Ammon's horn (tissue), 1 donor: ENCODE results near the gene SFSWAP.

Experiments used
- DNase-seq: peaks from one replicate; pipeline ENCODE4 v3.0.0-alpha.2; 2016; ENCODE audit warnings: low spot score

SFSWAP gene

DNA sequence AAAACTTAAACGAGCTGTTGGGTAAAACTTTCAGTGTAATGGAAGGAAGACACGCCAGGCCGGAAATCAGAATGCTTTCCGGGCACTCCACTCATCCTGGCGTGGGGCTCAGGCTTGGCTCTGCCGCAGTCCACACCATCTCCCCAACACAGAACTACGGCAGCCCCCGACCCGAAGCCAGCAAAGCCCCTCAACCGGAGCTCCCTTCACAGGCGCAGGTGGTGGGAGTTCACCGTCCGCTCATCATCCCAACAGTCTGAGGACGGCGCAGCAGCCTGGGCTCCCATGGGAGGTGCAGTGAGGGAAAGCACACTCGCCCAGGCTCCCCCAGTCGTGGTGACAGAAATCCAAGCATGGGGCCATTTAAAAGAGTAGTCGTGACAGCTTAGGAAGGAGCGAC, 106.4 kb downstream of the SFSWAP start:
- no peak for DNase-seq

DNA sequence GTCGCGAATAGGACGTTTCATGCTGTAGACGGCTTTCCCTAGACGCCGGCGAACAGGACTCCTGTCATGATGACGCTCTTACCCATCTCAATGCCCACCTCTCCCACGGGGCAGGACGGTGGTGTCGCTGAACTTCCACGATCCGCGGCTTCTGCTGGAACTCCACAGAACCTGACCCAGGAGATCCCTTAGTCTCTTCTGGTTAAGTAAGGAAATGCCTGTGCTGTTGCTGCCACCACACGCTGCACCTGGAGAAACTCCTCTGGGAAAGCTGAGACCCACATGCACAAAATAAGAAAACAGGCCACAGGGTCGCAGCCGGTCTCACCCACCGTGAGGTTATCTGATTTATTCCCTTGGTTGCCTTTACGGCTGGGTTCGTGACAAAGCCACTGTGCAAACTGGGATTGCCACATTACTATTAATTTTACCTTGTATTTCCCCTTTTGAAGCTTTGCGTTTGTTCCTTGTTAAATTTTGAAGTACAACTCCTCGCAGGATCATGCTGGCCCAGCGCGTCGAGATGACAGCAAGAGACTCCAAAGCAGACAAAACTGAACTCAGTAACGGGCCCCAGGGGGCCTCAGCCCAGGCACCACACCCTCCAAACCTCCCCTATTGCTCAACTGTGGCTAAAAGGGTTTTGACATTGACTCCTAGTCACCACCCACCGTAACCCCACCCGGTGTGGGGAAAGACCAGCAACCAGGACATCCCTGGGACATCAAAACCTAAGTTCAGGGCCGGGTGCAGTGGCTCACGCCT, 108.1 kb downstream of the SFSWAP start:
- DNase-seq = no peak

DNA sequence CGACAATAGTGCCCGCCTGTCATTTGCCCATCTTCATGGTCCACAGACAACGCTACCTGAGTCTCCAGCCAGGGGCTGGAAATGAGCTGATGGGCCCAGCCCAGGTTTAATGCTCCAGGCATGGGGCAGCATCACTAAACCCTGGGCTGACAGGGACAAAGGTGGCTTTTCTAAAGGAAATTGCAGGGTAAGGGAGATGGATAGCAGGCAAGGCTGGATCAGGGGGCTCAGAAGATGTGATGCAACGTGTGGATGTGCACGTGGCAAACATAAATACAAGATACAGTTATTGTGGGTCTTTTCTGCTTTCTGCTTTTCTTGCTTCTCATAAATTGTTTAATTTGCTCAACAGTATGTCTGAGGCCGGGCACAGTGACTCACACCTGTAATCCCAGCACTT, 113.6 kb downstream of the SFSWAP start:
- no peak for DNase-seq

DNA sequence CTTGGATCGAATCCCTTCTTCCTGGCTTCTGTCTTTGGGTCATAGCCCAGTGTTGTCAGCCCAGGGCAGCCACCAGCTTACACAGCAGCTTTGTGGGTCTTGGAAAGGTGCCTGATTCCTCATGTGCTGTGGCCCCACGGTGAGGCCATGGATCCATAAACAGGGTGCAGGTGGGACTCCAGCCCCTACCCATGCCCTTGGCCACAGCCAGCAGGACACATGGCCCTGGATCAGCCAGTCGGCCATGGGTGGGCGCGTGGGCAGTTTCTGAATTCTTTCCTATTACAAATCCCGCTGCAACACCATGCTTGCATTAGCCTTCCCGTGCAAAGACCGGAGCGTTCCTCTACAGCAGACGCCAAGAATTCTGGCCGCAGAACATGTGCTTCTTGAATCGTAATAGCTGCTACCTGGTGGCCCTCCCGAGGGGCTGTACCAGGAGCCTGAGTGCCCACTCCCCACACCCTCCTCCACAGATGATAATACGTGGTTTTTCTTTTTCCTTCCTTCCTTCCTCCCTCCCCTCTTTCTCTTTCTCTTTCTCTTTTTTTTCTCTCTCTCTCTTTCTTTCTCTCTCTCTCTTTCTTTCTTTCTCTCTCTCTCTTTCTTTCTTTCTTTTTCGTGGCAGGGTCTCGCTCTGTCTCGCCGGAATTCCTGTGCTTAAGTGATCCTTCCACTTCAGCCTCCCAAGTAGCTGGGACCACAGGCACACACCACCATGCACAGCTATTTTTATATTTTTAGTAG, 114.4 kb downstream of the SFSWAP start:
- no peak for DNase-seq

DNA sequence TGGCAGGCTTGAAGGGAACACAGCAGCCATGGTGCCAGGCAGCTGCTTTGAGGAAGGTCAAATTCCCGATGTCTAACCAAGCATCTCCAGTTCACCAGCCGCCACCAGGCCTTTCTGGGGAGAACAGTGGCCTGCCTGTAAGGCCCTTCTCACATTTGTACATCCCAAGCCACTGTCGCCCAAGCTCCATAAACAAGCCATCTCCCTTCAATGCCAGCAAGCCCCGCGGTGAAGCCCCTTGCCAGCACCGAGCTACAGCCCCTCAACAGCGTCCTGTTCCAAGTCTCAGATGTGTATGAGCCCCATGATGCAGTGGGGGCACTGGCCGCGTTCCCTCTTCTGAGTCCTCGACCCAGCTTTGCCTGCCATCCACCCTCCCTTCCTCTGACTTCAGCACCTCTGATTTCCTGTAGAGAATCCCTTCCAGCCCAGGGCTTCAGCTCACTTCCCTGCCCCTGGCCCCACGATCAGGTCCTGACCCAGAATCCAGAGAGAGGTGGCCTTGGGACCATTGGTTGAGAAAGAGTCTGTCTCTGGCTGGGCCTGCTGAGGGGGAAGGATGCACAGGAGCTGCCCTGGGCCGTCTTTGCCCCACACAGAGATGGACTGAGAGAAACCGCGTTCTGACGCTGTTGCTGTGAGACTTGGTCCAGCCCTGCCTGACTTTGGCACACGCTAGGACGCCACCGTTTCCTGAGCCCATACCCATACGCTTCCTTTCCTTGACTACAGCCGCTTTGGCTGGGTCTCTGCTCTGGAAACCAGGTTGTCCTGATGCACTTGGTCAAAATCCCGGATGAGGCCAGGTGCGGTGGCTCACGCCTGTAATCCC, 115.4 kb downstream of the SFSWAP start:
- no peak for DNase-seq

DNA sequence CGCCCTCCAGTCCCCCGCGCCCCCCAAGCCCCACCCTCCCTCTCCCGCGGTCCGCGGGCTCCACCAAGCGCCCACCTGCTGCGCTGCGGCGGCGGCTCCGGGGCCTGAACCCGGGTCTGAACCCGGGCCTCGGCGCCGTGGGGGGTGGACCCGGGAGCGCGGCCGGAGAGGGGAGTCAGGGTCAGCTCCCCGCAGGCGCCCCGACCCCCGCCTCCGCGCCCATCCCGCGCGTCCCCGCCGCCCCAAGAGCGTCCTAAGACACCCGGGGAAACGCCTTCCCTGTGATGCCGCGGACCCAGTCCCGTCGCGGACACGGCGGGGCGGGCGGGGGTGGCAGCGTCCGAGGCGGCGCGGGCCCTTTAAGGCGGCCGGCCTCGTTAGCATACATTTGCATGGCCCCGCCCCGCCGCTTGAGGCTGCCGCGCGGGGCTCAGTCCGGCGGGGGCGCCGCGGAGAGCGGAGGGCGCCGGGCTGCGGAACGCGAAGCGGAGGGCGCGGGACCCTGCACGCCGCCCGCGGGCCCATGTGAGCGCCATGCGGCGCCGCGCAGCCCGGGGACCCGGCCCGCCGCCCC, 117.2 kb downstream of the SFSWAP start, which contains the start of gene MMP17:
MMP17 (plus strand) TSS at position 433 of the 574 bp plus-strand sequence; CDS start at position 535, 102 bp downstream.
- DNase-seq = no peak

DNA sequence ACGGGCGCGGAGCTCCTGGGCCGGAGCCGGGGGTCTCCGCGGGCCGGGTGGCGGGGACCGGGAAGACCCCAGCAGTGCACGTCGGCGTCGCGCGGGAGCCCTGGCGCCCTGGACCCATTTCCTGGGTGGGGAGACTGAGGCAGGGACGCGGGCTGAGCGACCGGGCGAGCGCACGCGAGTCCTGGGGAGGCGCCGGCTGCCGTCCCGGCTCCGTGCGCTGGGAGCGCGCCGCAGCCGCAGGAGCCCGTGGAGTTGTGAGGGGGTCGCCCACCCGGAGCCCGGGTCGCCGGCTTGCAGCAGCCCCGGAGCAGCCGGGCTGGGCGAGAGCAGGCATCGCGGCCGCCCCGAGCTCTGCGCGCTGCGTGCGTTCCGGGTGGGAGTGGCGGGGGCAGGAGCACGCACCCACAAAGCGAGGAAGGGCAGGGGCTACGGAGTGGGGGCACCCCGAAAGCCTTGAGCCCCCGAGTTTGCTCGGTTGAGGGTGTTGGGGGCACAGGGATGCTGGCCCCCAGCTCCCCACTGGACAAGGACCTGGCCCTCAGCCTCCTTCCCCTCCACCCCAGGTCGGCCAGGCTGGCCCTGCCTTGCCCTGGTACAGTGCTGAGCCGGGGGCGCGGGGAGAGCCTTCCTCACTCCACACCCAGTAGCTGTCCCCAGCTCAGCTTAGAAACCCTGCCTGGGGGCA, 117.9 kb downstream of the SFSWAP start:
- no peak for DNase-seq

DNA sequence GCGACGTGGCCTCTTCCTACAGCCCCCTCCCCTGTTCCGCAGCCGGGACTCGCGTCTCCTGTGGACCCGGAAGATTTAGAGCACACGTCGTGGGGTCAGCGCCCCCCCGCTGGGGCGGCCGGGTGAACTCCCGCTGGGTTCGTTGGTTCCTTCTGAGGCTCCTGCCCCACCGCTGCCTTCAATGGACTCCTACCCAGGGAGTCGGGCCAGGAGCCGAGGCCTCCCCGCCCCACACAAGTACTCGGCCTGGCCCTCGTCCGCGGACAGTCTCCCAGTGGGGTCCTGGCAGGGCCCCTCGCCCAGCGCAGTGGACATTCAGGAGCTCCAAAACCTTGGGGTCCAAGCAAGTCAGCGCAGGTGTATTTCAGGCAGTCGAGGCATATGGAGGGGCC, 118.5 kb downstream of the SFSWAP start:
- DNase-seq = no peak

DNA sequence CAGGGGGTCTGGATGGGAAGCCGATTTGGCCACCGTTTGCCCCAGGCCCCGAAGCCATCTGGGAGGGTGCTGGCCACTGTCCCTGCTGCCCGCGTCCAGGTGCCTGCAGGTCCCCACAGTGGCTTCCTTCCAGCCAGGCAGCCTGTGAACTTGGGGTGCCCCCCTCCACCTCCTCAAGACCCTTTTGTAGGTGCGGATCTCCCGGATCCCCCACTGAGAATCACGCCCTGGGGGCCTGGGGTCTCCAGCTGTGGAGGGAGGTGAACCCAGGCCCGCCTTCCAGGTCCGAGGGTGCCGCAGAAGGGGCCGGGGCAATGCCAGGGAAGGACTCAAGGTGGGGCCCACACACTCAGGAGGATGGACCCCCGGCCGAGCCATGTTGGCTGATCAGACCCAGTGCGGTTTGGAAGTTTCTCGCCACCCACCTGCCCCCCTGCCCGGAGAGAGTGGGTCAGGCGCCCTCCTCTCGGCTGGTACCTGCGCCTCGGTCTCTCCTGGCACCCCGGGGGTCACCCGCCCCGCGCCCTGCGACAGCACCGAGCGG, 119.0 kb downstream of the SFSWAP start:
- DNase-seq = no peak

DNA sequence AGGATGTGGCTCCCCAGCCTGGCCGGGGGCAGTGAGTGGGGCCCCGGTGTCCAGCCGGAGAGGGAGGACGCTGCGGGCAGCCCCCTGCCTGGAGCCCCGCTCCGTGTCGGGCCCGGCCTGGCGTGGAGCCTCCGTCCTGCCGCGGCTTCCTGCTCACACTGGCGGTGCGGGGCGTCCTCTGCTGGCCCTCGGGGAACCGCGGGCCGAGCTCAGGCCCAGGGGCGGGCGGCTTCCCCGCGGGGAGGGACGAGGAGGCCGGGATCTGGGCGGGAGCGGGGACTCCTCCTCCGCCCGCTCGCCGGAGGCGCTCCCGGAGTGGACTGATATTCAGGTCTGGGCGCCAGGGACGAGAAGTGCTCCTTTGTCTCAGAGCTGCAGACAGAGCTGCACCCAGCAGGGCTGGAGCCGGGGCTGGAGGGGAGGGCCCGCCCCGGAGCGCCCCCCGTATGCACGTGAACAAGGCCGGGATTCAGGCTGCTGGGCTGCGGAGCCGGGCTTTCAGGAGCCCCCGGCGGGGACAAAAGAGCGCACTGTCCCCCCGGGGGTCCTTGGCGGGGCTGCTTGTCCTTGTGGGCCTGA, 119.5 kb downstream of the SFSWAP start:
- DNase-seq = peak; percentile 79

DNA sequence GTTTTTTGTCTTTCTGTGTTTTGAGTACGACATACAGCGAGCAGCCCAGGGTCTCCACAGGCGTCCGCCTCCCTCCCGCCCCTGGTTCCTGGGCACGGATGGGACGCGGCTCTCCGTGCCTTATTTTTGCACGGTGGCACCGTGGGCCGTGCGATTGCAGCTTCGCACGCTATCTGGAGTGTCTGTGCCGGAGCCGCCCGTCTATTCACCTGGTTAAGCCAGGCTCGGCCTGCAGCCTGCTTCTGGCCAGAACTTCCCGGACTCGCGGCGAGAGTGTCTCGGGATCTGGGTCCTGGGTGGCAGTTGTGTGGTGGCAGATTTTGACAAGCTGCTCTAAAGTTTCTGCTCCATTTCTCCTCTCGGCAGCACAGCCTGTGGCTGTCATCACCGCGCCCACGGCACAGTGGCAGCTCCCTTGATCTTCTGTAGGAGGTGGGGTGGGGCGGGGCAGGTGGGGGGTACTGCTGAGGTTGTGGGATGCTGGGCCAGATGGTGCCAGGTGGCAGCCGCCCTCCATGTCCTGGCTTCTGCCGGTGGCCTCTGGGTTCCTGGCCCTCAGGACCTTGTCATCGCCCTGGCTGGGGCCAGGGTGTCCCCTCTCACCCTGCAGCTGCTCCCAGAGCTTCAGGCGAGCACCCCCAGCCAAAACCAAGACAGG, 120.2 kb downstream of the SFSWAP start:
- no peak for DNase-seq

DNA sequence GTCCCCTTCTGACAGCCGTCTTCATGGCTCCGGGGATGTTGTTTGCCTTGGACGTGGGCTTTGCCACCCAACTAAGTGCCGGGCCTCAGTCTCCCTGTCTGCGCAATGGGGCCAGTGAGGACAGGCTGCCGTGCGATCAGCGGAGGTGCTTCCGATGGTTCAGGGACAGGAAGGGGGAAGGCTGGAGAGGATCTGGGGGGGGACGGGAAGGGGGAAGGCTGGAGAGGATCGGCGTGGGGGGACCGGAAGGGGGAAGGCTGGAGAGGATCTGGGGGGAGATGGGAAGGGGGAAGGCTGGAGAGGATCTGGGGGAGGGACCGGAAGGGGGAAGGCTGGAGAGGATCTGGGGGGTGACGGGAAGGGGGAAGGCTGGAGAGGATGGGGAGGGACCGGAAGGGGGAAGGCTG, 120.7 kb downstream of the SFSWAP start:
- DNase-seq = peak; percentile 67

DNA sequence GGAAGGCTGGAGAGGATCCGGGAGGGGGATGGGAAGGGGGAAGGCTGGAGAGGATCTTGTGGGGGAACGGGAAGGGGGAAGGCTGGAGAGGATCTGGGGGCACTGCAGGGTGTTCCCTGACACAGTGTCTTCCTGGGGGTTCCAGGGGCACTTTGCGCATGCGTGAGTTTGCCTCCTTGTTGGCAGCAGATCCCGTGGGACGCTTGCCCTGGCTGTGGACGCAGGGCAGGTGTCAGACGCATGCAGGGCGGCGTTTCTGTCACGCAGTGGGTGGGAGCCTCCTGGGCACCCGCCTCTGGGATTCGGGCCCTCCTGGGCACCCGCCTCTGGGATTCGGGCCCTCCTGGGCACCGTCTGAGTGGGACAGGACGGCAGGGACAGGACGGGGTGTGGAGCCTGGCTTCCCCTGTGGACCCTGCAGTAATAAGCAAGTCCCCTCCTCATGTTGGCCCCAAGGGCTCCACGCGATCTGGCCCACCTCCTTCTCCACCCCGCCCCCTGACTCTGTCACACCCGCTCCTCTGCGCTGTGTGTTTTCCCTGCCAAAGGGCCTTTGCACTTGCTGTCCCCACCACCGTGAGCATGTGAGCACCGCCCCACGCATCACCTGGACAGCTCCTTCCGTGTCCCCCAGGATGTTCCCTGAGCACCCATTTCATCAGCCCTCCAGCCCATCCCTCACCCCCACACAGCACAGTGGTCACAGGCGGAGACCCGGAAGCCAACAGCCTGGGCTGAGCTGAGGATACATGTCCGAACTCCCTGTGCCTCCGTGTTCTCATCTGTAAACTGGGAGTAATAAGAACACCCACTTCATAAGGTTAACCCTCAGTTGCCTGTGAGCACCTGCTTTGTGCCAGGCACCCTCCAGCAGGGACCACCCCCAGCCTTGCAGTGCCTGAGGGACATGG, 121.7 kb downstream of the SFSWAP start:
- peak; percentile 59 for DNase-seq

DNA sequence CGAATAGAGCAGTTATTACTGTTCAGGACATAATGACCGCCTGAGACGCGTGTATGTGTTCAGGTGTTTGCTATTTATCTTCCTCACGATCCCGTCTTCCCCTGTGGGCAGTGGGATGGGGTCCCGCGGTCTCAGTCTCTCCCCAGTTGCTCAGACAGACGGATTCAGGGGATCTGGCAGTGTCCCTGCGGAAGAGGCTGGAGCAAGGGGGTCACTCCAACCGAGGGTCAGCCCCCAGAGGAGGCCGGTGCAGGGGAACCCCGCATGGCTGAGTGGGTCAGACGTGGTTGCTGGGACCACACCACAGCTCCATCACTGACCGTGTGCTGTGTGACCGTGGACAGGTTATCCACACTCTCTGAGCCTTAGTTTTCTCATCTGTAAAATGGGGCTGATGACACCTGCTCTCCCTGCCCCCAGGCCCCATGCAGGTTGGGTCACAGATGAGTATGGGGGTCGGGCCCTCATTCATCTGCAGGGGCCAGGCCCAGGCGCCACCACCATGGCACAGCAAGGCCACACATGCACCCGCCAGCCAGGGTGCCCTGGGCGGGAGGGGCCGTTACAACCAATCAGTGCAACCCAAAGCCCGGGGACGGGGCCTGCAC, 122.5 kb downstream of the SFSWAP start:
- no peak for DNase-seq

DNA sequence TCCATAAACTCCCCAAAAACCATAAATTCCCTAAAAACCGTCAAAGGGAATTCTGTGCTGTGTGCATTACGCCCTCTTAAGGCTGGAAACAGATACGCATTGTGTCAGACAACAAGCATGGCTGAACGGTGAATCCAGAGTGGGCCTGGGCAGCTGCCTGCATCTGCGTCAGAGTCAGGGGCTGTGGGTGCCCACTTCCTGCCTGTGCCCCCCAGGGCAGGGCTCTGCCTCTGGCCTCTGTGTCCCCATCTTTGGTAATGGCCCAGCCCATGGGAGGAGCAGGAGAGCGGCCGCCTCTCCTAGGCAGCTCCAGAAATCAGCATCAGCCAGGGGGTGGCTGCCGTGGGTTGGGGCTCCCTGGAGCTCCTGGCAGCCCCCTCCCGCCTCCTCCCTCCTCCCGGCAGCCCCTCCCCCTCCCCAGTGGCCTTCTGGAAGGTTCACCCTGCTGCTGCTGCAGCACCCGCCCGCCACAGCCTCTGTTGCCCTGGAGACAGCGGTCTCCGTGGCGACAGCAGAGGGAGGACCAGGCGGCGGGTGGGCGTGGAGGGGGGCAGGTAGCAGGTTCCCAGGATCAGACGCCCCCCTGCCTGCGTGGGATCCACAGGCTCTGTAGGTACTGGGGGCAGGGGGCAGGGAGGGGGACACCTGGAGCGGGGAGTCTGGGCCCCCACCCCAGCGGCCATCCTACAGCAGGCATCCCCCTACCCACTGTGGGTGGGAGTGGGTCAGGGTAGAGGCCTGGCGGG, 123.2 kb downstream of the SFSWAP start:
- peak; percentile 71 for DNase-seq

DNA sequence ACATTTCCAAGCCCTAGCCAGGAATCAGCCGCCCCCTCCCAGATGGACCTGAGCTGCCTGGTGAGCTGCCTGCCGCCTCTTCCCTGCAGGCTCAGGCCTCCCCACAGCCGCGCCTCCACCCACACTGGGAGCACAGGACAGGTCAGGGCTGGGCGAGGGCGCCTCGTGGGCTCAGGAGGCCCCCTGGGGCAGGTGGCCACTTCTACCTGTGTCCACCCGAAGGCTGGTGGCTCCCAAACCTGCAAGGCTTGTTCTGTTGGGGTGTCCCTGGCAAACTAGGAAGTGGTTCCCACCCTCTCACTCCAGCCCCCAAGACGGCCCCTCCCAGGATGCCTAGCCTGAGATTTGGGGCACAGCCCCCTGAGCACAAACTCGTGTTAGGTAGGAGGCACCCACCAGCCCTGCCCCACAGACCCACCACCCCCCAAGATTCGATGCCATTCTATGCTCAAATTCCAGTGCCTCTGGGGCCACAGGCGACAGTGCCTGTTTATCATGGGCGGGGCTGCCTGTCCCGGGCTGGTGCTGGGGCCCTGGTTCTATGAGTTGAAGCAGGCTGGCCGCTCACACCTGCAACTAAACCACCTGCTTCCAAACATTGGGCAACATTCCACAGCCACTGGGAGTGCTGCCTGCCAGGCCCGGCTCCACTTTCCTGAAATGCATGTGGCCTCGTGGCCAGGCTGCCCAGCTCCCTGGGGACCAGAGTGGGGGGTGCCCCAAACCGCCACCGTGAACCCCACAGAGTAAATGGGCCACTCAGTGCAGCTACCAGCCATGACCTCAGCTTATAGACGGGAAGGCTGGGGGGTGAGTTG, 124.1 kb downstream of the SFSWAP start:
- DNase-seq = no peak

DNA sequence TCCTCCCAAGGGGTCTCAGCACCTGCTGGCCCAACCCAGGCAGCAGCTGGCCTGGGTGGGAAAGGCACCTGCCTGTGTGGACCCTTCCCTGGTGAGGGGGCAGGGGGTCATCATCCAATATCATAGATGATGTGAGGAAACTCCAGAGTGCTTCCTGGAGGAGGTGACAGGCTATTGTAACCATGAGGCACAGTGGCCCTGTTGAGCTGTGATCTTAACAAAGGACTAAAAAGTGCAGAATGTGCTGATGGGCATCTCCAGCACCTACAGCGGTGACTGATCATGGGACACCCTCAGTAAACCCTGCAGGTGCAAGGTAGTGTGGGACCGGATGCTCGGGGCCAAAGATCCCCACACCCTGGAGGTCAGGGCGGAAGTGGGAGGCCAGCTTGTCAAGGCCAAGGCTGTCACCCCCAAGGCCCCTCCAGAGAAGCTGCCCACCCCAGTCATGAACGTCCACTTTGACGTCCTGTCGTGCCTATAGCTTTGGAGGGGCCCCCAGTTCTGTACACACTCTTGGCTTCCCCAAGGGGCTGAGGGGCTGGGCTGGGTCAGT, 124.8 kb downstream of the SFSWAP start:
- no peak for DNase-seq
